HG03469 (cell line): Measurements from ENCODE around the gene PSME3.
"Not testable (repeated sequence)": the region's sequence is repeated elsewhere in the genome, so short reads cannot be mapped to it uniquely, and the experiment has no call there.

Experiments used
- ATAC-seq: cut with Tn5 transposase; IDR thresholded peaks from one replicate; pipeline ENCODE4 v1.9.1; 2021; ENCODE audit warnings: mild to moderate bottlenecking, moderate library complexity, moderate number of reproducible peaks; ENCODE audit not compliant: unreplicated experiment

PSME3 gene

GRCh38 chr17:42849451-42850181, 16.4 kb downstream of the PSME3 start:
- ATAC-seq: no peak

- no peak for ATAC-seq
Observed at GRCh38 chr17:42850954-42851353, 17.8 kb downstream of the PSME3 start, which contains the start of gene AOC3. TSS of gene AOC3 (plus strand) at chr17:42851199. CDS start at chr17:42851344, 145 bp downstream.

- ATAC-seq: not testable (repeated sequence)
Observed at GRCh38 chr17:42851371-42852240, 18.4 kb downstream of the PSME3 start.

GRCh38 chr17:42852351-42852750, 19.2 kb downstream of the PSME3 start:
- no peak for ATAC-seq

- no peak for ATAC-seq
Observed at GRCh38 chr17:42853004-42853403, 19.8 kb downstream of the PSME3 start.

GRCh38 chr17:42853597-42853967, 20.4 kb downstream of the PSME3 start:
- no peak for ATAC-seq

DNA sequence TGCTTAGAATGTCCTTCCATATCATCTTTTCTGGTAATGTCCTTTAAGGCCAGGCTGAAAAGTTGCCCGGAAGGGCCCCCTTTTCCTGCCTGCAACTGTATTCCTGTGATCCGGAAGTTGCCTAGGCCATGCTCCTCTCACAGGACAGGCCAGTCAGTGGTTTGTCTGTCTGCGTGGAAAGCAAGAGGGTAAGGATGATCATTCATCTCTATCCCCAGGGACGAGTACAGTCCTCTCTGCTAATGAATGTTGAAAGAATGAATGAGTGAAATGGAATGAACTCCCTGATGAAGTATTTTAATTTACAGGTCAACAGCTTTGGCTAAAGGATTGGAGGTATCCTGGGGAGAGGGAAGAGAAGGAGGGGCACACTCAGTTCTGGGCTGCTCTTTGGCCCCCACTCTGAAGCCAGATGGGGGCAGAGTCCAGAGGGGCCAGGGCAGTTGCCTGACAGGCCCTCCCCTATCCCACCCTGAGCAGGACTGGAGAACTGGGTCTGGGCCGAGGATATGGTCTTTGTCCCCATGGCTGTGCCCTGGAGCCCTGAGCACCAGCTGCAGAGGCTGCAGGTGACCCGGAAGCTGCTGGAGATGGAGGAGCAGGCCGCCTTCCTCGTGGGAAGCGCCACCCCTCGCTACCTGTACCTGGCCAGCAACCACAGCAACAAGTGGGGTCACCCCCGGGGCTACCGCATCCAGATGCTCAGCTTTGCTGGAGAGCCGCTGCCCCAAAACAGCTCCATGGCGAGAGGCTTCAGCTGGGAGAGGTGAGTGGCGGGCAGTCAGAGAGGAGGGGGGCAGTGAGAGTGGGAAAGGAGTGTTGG, 21.0 kb downstream of the PSME3 start:
- no peak for ATAC-seq

DNA sequence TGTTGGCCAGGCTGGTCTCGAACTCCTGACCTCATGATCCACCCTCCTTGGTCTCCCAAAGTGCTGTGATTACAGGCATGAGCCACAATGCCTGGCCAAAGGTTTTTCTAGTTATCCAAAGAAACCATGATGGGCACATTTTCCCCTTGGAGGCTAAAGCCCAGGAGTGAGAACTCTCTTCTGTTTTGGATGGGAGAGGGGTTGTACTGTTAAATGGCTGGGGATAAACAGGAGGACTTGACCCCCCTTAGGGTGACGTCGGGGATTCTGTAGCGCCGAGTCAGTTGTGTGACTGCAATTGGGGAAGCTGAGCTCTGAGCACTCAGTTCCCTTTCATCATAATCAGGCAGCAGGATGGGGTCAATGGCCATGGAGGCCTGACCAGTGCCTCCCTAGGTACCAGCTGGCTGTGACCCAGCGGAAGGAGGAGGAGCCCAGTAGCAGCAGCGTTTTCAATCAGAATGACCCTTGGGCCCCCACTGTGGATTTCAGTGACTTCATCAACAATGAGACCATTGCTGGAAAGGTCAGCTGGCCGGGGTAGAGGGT, 21.9 kb downstream of the PSME3 start:
- no peak for ATAC-seq

- not testable (repeated sequence) for ATAC-seq
Observed at GRCh38 chr17:42856093-42856492, 22.9 kb downstream of the PSME3 start.

DNA sequence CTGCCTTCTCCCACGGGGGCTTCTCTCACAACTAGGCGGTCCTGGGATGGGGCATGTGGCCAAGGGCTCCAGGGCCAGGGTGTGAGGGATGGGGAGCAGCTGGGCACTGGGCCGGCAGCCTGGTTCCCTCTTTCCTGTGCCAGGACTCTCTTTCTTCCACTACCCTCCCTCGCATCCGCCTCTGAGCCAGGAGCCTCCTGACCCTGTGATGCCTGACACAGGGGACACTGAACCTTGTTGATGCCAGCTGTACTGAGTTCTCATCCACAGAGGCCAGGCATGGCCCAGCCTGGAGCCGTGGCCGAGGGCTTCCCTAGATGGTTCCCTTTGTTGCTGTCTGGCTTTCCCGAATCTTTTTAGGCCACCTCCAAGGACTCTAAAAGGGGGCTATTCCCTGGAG, 23.3 kb downstream of the PSME3 start:
- ATAC-seq: not testable (repeated sequence)

DNA sequence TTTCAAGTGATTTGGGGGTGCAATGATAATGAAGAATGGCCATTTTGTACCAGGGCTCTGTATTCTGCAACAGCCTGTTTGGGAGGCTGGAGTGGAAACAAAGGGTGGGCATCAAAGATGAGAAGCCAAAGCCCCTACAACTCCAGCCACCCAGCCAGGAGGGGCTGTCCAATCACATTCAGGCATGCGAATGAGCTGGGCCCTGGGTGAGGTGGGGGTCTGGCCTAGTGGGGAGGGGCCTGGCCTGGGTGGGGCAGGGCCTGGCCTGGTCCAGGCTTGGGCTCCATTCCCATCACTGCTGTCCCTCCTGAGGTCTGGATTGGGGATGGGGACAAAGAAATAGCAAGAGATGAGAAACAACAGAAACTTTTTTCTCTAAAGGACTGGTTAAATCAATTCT, 24.2 kb downstream of the PSME3 start:
- no peak for ATAC-seq

DNA sequence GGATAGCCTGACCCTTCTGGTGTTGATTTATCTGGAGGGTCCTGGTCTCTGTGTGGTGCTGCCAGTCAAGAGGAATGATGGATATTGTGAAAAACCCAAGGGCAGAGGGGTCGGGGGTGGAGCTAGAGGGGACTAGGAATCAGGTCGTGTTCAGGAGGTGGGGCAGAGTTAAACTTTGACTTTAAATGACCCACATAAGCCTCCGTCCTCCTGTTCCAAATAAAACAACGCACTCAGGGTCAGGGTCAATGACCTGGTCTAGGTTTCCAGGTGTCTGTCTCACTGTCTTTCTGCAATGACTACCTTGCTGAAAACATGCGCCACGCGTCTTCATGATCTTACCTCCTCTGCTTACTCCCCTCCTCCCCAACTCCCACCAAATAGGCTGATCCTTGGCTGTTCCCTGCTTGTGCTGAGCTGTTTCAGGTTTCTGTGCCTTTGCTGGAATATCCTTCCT, 32.5 kb downstream of the PSME3 start:
- no peak for ATAC-seq

- ATAC-seq: no peak
Observed at GRCh38 chr17:42866216-42866615, 33.0 kb downstream of the PSME3 start.

DNA sequence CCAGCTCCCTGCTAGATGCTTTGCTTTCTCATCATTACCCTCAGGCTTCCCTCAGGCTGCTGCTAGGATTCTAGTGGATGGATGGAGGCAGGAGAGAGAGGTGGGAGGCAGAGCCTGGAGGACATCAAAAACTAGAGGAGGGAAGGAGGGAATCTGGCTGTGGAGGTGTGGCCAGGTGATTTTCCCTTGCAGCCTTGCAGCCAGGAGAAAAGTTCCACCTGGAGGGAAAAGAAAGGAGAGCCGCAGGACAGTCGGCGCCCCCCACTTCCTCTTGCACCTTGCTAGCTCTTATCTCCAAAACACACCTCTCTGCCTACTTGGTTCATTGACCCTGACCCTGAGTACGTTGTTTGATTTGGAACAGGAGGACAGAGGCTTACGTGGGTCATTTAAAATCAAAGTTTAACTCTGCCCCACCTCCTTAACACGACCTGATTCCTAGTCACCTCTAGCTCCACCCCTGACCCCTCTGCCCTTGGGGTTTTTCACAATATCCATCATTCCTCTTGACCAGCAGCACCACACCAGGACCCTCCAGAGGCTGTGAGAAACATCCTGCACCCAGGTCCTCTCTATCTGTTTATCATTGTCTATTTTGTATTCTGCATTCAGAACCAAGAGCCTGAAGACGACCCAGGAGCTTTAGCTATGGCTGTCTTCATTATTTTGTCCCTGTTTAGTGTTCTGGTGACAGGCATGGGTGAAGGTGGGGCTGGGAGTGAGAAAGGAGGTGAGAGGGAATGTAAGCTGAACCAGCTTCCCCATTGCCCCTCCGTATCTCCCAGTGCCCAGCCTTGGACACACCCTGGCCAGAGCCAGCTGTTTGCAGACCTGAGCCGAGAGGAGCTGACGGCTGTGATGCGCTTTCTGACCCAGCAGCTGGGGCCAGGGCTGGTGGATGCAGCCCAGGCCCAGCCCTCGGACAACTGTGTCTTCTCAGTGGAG, 33.7 kb downstream of the PSME3 start:
- no peak for ATAC-seq

DNA sequence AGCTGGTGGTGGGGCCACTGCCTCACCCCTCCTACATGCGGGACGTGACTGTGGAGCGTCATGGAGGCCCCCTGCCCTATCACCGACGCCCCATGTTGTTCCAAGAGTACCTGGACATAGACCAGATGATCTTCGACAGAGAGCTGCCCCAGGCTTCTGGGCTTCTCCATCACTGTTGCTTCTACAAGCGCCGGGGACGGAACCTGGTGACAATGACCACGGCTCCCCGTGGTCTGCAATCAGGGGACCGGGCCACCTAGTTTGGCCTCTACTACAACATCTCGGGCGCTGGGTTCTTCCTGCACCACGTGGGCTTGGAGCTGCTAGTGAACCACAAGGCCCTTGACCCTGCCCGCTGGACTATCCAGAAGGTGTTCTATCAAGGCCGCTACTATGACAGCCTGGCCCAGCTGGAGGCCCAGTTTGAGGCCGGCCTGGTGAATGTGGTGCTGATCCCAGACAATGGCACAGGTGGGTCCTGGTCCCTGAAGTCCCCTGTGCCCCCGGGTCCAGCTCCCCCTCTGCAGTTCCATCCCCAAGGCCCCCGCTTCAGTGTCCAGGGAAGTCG, 34.6 kb downstream of the PSME3 start:
- ATAC-seq: not testable (repeated sequence)

- ATAC-seq: no peak
Observed at GRCh38 chr17:42868338-42868737, 35.1 kb downstream of the PSME3 start.

- no peak for ATAC-seq
Observed at GRCh38 chr17:42871647-42872046, 38.5 kb downstream of the PSME3 start.

- no peak for ATAC-seq
Observed at GRCh38 chr17:42872251-42872965, 39.2 kb downstream of the PSME3 start.

GRCh38 chr17:42873315-42873714, 40.1 kb downstream of the PSME3 start:
- ATAC-seq: no peak
